Tibial nerve (tissue), 4 donors: Measurements from ENCODE around the gene CD151. TPM values are rescaled to one million over a fixed set of nuclear protein-coding genes. Genes with fewer than 3 reads are reported as not detected.

ENCODE experiments used
- DNase-seq, 2 donors: peaks; one replicate each; pipeline ENCODE4 v3.0.0-alpha.2; 2019; ENCODE audit warnings: low spot score in 2 of 2
- H3K27ac ChIP-seq, 4 donors: fragments of 200-600 bp; sonication (generic) in 3 of 4; one replicate each; pipeline ENCODE4 v1.5.1; 2017 to 2019; ENCODE audit warnings: mild to moderate bottlenecking in 1 of 4
- H3K27me3 ChIP-seq, 2 donors: fragments of 200-600 bp; sonication (generic) in 1 of 2; one replicate each; pipeline versions ENCODE4 v1.5.1 to v1.6.0; 2017 to 2019
- H3K36me3 ChIP-seq, 3 donors: fragments of 200-600 bp; sonication (generic); one replicate each; pipeline ENCODE4 v1.5.1; 2018 to 2019
- H3K4me1 ChIP-seq, 4 donors: fragments of 200-600 bp; sonication (generic) in 3 of 4; one replicate each; pipeline ENCODE4 v1.5.1; 2017 to 2019
- H3K4me3 ChIP-seq, 4 donors: fragments of 200-600 bp; sonication (generic) in 3 of 4; one replicate each; pipeline ENCODE4 v1.5.1; 2017 to 2019; ENCODE audit warnings: mild to moderate bottlenecking in 1 of 4, moderate library complexity in 1 of 4
- H3K9me3 ChIP-seq, 4 donors: fragments of 200-600 bp; sonication (generic) in 3 of 4; one replicate each; pipeline ENCODE4 v1.5.1; 2017 to 2019
- EP300 ChIP-seq, 2 donors: sonication (generic); formaldehyde crosslinking; IDR thresholded peaks; one replicate each; pipeline ENCODE4 v1.6.1; 2017; ENCODE audit warnings: antibody characterized with exemption in 2 of 2, mild to moderate bottlenecking in 1 of 2
- POLR2A ChIP-seq, 2 donors: fragments of 450-650 bp; IDR thresholded peaks; one replicate each; pipeline ENCODE4 v1.6.1; 2017; ENCODE audit warnings: antibody characterized with exemption in 2 of 2, mild to moderate bottlenecking in 2 of 2, moderate library complexity in 2 of 2
- WGBS, 2 donors: methylation state at CpG; one replicate each; pipeline ENCODE4 v1.1.5; 2018; 5-methylcytosine and 5-hydroxymethylcytosine counted together
- total RNA-seq, 4 donors: library from RNA; depleted of rRNA; stranded (reverse); fragments of >200 nt; gene quantifications; one replicate each; pipeline ENCODE4 v1.1.0, GENCODE V29; 2016
- TF ChIP-seq, protein P1 (sequence below), 5 experiments: fragments of 200-600 bp in 3 of 5; fragments of 450-650 bp in 2 of 5; sonication (generic) in 3 of 5; IDR thresholded peaks; one replicate each; pipeline ENCODE4 v1.5.1; 2016 to 2019; ENCODE audit warnings: antibody characterized with exemption in 5 of 5, mild to moderate bottlenecking in 3 of 5, moderate library complexity in 2 of 5

CD151 gene
- total RNA-seq, 4 donors from 2014 or later: 264 to 309 (median 281) TPM

DNA sequence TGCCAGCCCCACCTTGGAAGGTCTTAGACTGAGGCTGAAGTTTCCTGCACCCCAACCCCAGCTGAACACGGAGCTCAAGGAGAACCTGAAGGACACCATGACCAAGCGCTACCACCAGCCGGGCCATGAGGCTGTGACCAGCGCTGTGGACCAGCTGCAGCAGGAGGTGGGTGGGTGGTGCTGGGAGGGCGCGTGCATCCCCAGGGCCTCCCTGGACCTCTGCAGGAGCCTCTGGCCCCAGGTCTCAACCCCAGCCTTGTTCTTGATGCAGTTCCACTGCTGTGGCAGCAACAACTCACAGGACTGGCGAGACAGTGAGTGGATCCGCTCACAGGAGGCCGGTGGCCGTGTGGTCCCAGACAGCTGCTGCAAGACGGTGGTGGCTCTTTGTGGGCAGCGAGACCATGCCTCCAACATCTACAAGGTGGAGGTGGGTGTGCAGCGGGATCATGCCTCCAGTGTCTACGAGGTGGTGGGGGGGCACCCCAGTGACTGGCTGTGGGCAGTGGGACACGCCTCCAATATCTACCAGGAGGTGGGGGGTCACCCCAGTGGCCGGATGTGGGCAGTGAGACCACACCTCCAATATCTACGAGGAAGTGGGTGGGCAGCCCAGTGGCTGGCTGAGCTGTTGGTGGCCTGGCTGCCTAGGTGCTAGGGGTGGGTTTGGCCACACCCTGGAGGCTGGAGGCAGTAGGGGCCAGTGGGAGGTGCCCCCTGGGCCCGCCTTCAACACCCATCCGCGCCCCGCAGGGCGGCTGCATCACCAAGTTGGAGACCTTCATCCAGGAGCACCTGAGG, 4.6 kb downstream of the CD151 start:
- Histone ChIP-seq H3K27ac (peak overlapping the region in 2 of 4 donors; percentile 36 to 51), H3K27me3 (no peaks in the 10 kb centered on the region), H3K4me1 (peaks cover 0 to 80% (median 46%) of the 10 kb centered on the region in 4 donors), H3K36me3 (peaks cover 0 to 55% (median 7%) of the 10 kb centered on the region in 3 donors), H3K9me3 (no peaks in the 10 kb centered on the region), H3K4me3 (no peak overlapping the region)
- TF ChIP-seq POLR2A (IDR thresholded peaks at IDR 0.05) (no peak), EP300 (IDR thresholded peaks at IDR 0.05) (no peak)
- TF ChIP-seq, protein P1, sequence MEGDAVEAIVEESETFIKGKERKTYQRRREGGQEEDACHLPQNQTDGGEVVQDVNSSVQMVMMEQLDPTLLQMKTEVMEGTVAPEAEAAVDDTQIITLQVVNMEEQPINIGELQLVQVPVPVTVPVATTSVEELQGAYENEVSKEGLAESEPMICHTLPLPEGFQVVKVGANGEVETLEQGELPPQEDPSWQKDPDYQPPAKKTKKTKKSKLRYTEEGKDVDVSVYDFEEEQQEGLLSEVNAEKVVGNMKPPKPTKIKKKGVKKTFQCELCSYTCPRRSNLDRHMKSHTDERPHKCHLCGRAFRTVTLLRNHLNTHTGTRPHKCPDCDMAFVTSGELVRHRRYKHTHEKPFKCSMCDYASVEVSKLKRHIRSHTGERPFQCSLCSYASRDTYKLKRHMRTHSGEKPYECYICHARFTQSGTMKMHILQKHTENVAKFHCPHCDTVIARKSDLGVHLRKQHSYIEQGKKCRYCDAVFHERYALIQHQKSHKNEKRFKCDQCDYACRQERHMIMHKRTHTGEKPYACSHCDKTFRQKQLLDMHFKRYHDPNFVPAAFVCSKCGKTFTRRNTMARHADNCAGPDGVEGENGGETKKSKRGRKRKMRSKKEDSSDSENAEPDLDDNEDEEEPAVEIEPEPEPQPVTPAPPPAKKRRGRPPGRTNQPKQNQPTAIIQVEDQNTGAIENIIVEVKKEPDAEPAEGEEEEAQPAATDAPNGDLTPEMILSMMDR (IDR thresholded peaks at IDR 0.05): no peak
- no peak for DNase-seq
- 86 to 88% methylated on average over 8 to 22 of the region's 22 CpGs for WGBS, 2 donors

DNA sequence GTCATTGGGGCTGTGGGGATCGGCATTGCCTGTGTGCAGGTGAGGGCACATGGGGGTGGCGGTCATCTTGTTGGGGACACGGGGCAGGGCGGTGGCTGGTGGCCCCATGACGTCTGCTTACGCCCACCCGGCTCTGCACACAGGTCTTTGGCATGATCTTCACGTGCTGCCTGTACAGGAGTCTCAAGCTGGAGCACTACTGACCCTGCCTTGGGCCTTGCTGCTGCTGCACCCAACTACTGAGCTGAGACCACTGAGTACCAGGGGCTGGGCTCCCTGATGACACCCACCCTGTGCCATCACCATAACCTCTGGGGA, 5.2 kb downstream of the CD151 start:
- no peak overlapping the region for H3K4me3 ChIP-seq
- H3K27me3 ChIP-seq: no peaks in the 10 kb centered on the region
- no peaks in the 10 kb centered on the region for H3K9me3 ChIP-seq
- no peak for DNase-seq
- H3K4me1 ChIP-seq: peaks cover 0 to 77% (median 44%) of the 10 kb centered on the region in 4 donors
- H3K36me3 ChIP-seq: peaks cover 0 to 55% (median 7%) of the 10 kb centered on the region in 3 donors
- peak overlapping the region in 2 of 4 donors; percentile 43 to 48 for H3K27ac ChIP-seq
- TF ChIP-seq POLR2A (IDR thresholded peaks at IDR 0.05) (no peak), EP300 (IDR thresholded peaks at IDR 0.05) (no peak)
- TF ChIP-seq, protein P1 (IDR thresholded peaks at IDR 0.05): no peak
- WGBS, 2 donors: 46 to 60% methylated on average over 2 to 3 of the region's 8 CpGs

DNA sequence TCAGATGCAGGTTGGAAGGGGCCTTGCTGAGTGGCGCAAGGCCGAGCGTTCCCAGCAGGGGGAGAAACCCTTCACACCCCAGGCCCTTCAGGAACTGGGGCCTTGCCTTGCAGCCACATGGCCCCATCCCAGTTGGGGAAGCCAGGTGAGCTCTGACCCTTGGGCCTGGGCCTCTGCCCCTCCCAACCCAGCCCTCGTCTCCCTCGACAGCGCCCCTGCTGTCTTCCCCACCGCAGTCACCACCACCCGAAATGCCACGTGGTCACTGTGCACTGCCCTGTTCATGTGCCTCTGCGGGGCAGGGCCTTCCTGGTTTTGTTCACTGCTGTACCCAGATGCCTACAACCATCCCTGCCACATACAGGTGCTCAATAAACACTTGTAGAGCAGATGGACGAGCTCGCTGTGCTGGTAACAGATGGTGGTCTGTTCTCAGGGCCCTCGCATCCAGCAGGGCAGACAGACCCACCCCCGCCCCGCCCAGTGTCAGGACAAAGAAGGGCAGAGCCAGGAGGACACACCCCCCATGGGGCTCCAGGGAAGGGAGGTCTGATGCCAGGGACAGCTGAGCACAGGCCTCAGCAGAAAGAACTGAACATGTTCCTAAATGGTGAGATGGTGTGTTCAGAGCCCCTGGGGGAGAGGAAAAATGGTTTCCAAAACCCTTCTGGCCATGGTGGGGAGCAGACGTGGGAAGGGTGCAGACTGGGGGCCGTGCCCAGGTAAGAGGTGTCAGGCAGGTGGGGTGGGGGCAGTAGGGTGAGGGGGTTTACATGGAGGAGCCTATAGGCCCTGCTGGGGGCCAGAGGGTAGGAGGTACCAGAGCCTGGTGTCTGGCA, 5.9 kb downstream of the CD151 start:
- Histone ChIP-seq H3K9me3 (no peaks in the 10 kb centered on the region), H3K4me3 (no peak overlapping the region), H3K27me3 (no peaks in the 10 kb centered on the region), H3K27ac (peak overlapping the region in 2 of 4 donors; percentile 43 to 48), H3K36me3 (peaks cover 0 to 55% (median 7%) of the 10 kb centered on the region in 3 donors), H3K4me1 (peaks cover 0 to 74% (median 44%) of the 10 kb centered on the region in 4 donors)
- no peak for DNase-seq
- TF ChIP-seq POLR2A (IDR thresholded peaks at IDR 0.05) (no peak), EP300 (IDR thresholded peaks at IDR 0.05) (no peak)
- TF ChIP-seq, protein P1 (IDR thresholded peaks at IDR 0.05): no peak
- WGBS, 2 donors: 47 to 49% methylated on average over 15 to 17 of the region's 17 CpGs

DNA sequence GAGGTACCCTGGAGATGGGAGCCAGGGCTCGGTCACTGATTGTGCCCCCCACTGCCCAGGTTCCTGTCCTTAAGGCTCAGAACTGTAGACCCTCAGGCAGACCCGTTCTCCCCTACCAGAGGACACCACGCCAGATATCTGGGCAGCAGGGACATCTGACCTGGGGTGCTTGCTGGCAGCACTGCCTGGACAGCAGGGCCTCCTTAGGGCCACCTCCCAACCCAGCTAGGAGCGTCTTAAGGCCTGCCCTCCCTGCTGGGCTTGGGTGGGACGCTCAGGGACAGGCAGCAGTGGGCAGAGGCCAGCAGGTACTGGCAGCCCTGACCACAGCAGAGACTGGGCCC, 6.5 kb downstream of the CD151 start:
- peak overlapping the region in 1 of 4 donors; percentile 48 for H3K27ac ChIP-seq
- H3K36me3 ChIP-seq: peaks cover 0 to 55% (median 7%) of the 10 kb centered on the region in 3 donors
- no peak overlapping the region for H3K4me3 ChIP-seq
- no peaks in the 10 kb centered on the region for H3K9me3 ChIP-seq
- TF ChIP-seq POLR2A (IDR thresholded peaks at IDR 0.05): no peak
- no peak for TF ChIP-seq EP300 (IDR thresholded peaks at IDR 0.05)
- TF ChIP-seq, protein P1 (IDR thresholded peaks at IDR 0.05): no peak
- DNase-seq: no peak
- peaks cover 0 to 74% (median 41%) of the 10 kb centered on the region in 4 donors for H3K4me1 ChIP-seq
- no peaks in the 10 kb centered on the region for H3K27me3 ChIP-seq
- WGBS, 2 donors: 73 to 87% methylated on average over 3 to 4 of the region's 5 CpGs
